Measurements from ENCODE around the gene NCDN. TPM values are rescaled to one million over a fixed set of nuclear protein-coding genes. Genes with fewer than 3 reads are reported as not detected.

NCDN gene
- polyA plus RNA-seq, 1 donor: 15.9 TPM

GRCh38 chr1:35590476-35591040 lies 33.0 kb downstream of the NCDN start:
- no peak for DNase-seq (ENCODE audit: low read depth)

DNA sequence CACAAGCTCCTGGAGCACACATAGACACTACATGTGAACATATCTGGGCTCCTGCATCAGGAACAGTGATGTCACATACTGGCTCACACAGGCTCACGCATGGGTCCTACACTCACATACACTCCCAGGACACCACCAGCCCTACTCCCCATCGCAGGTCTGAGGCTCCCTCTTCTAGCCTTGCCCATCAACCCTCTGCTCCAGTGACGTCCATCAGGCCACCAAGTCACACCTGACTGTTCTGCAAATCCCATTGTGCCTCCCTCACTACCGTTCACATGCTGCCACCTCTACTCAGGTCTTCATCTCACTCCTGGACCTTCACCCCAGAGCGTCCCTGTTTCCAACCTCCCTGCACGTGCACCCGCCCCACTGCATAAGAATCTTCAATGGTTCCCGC lies 33.6 kb downstream of the NCDN start:
- no peak for DNase-seq (ENCODE audit: low read depth)

DNA sequence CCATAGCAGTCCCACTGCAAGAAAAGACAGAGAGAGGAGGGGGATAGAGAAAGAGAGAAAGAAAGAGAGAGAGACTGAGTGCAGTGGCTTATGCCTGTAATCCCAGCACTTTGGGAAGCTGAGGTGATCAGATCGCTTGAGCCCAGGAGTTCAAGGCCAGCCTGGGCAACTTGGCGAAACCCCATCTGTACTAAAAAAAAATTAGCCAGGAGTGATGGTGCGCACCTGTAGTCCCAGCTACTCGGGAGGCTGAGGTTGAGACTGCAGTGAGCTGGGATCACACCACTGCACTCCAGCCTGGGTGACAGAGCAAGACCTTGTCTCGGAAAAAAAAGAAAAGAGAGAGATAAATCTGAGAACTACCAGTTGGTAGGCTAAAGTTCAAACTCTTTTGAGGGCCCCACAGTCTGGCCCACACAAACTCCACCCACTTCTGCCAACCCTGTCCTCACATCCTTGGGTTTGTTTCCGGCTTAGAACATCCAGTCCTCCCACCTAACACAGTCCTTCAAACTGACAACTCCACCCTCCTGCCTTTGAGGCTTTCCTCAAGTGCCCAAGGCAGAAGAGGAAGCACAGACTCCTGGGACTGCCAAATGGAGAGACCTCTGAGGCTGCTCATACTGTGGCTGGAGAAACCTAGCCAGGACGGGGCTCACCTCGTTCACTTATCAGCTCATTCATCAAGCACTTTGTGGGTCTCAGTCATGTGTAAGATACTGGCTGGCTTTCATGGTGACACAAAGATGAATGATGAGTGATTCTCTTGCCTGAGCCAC lies 35.6 kb downstream of the NCDN start:
- no peak for DNase-seq (ENCODE audit: low read depth)

GRCh38 chr1:35594005-35594760 lies 36.6 kb downstream of the NCDN start:
- DNase-seq (ENCODE audit: low read depth): no peak

- no peak for DNase-seq (ENCODE audit: low read depth)
Observed at GRCh38 chr1:35595684-35596083, 38.1 kb downstream of the NCDN start.

DNA sequence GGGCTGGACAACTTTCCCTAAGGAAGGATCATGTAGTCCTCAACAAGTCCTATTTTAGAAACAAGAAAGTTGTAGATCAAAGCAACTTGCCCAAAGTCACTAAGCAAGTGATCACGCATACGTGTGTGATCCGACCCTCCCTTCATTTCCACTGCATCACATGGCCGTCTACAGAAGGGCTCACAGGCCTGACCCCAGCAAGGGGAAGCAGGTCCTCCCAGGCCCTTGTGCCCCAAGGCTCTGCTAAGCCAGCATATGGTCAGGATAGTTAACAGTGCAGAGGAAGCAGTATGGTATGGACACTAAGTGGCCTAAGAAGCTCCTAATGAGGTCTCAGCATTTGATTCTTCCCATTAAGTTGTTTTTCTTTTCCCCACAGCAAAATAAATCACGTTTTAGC lies 40.3 kb downstream of the NCDN start:
- DNase-seq (ENCODE audit: low read depth): no peak

GRCh38 chr1:35598895-35599294 lies 41.3 kb downstream of the NCDN start:
- DNase-seq (ENCODE audit: low read depth): no peak

DNA sequence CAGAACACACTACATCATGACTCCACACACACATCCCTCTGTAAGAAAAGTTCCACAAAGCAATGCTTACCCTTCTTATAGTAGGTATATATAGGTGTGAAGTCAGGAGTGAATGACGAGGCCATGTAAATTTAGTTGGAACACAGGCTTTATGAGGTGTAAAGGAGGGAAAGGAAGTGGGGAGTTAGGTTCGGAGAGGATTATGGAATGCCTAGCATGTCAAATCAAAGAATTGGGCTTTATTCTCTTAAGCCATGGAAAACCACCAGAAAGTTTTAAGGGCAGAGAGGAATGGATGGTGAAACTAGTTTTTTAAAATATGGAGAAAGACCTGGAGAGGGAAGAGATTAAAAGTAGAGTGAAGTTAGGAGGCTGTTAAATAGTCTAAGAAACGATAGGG lies 41.8 kb downstream of the NCDN start:
- no peak for DNase-seq (ENCODE audit: low read depth)

DNA sequence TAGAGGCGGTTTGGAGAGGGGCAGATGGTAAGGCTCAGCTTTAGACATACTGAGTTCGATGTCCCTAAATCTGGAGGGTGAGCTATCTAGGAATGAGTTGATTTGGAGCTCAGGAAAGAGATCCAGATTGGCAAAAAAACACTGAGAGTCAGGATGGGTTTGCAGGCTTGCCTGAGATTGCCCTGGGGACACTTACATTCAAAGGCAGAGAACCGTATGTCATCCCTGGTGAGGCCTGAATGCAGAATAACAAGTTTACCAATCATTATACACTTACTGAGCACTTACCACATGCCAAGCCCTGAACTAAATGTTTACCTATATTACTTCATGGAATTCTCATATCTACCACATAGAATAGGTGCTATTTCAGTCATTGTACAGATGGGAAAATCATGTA lies 43.0 kb downstream of the NCDN start:
- DNase-seq (ENCODE audit: low read depth): no peak

GRCh38 chr1:35603468-35603867 lies 45.9 kb downstream of the NCDN start:
- no peak for DNase-seq (ENCODE audit: low read depth)

DNA sequence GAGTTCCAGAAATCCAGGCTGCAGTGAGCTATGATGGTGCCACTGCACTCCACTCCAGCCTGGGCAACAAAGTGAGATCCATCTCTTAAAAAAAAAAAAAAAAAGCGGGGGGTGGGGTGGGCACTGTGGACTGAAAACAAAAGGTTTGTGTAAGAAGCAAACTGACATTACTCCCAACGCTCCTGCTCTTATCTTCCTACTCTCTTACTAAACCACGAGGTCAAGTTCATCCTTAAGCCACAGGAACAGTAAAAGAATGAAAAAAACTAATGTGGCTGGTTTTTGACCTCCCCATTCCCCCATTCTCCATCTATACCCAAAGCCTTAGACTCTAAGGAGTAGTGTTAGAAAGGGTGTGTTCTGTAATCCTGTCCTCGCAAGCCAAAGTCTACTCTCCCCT lies 46.3 kb downstream of the NCDN start:
- DNase-seq (ENCODE audit: low read depth): no peak

GRCh38 chr1:35605071-35605866 lies 47.7 kb downstream of the NCDN start:
- no peak for DNase-seq (ENCODE audit: low read depth)

DNA sequence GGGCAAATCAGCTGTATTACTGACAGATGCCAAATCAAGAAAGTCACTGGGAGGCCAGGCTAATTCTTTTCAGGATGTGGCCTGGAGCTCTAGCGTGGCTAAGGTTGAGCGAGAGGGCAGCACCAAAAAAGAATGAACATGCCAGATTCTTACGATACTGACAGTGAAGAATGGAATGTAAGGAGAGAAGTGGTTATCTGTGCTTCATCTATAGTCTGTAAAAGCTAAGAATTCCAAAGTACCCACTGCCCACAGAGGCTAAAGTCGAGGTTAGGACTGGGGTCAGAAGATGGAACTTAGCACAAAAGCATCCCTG lies 48.2 kb downstream of the NCDN start:
- DNase-seq (ENCODE audit: low read depth): no peak

DNA sequence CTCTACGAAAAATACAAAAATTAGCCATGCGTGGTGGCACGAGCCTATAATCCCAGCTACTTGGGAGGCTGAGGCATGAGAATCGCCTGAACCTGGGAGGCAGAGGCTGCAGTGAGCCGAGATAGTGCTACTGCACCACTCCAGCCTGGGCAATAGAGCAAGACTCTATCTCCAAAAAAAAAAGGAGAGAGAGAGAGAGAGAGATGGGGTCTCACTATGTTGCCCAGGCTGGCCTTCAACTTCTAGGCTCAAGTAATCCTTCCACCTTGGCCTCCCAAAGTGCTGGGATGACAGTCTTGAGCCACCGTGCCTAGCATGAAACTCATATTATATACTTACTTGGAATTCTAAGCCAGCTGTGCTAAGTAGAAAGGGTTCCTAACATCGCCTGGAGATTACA lies 54.1 kb downstream of the NCDN start:
- no peak for DNase-seq (ENCODE audit: low read depth)

DNA sequence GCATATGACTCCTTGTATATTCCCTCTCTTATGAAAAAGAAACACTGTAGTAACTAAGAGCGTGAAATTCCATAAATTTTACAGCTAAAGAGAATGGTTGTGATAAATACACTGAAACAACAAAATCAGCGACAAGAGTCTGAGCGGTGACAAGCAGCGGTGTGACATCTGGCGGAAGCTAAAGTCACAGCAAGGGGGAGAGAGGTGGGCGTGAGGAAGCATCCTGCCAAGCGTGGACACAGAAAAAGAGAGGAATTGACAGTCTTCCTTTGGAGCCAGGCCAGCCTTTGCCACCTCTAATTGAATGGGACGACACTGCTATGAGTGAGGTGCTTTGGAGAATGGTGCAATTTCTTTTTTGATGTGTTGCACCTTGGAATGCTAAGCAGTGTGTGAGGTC lies 57.8 kb downstream of the NCDN start:
- no peak for DNase-seq (ENCODE audit: low read depth)

Other genes with a start within 250 kb of the NCDN start
- 35.6 TPM for gene KIAA0319L, start 396 bp upstream of the NCDN start, polyA plus RNA-seq (ENCODE audit: insufficient read length)
- 0.59 TPM for gene TFAP2E, start 15.5 kb downstream of the NCDN start, polyA plus RNA-seq (ENCODE audit: insufficient read length)
- gene PSMB2, start 83.7 kb downstream of the NCDN start, polyA plus RNA-seq (ENCODE audit: insufficient read length): 58.1 TPM
- 9.5 TPM for gene C1orf216, start 161.1 kb downstream of the NCDN start, polyA plus RNA-seq (ENCODE audit: insufficient read length)
- 3.8 TPM for gene CLSPN, start 212.2 kb downstream of the NCDN start, polyA plus RNA-seq (ENCODE audit: insufficient read length)

All from forelimb muscle (tissue), 1 donor.